ENCODE results near the gene MATK. TPM values are rescaled to one million over a fixed set of nuclear protein-coding genes. Genes with fewer than 3 reads are reported as not detected.

MATK gene
- polyA plus RNA-seq, 1 donor from 2014 or later = 2.6 TPM

DNA sequence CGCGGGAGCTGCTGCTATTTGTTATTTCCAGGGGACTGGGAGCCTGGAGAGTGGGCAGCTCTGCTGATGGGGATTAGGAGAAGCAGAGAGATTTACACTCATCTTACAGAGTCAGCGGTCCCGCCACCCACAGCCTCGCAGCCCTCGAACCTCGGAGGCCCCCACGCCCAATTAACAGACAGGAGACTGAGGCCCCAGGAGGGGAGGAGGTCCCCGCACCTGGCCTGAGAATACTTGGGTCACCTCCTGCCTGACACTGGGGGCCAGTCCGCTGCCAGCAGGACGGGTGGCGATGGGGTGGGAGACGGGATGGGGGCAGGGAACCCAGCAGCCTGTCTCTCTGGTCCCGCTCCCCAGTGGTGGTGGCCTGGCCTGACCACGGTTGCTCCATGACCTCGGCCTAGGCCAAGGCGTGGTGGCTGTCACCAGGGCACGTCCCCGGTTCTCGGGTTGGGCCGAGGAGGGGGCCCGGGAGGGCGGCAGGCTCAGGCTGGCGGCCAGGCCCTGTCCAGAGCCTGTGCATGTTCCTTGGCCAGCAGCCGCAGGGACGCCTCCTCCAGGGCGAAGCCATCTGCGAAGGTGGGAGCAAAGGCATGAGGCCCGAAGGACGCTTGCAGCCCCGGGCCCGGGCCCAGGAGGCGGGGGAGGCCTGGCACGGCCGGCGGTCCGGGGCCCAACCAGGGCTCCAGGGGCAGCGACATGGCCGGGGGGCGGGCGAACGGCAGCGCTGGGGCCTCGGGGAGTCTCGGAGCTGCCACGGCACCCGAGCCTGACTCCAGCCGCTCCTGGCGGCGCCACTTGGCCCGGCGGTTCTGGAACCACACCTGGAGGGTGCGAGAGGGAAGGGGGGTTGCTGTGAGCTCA lies 15.8 kb downstream of the MATK start:
- TF ChIP-seq SMC3 (conservative IDR thresholded peaks at IDR 0.05; ENCODE audit: poor library complexity) (no peak), POLR2AphosphoS5 (IDR thresholded peaks at IDR 0.05) (no peak), TAF1 (IDR thresholded peaks at IDR 0.05; ENCODE audit: low read depth) (no peak), EZH2 (IDR thresholded peaks at IDR 0.05; ENCODE audit: borderline replicate concordance, insufficient read depth, low read length, poor library complexity, severe bottlenecking) (no peak), RAD21 (conservative IDR thresholded peaks at IDR 0.05) (no peak), MXI1 (conservative IDR thresholded peaks at IDR 0.05; ENCODE audit: poor library complexity, severe bottlenecking) (no peak), EP300 (conservative IDR thresholded peaks at IDR 0.05; ENCODE audit: poor library complexity, severe bottlenecking) (no peak)
- TF ChIP-seq, protein P1, sequence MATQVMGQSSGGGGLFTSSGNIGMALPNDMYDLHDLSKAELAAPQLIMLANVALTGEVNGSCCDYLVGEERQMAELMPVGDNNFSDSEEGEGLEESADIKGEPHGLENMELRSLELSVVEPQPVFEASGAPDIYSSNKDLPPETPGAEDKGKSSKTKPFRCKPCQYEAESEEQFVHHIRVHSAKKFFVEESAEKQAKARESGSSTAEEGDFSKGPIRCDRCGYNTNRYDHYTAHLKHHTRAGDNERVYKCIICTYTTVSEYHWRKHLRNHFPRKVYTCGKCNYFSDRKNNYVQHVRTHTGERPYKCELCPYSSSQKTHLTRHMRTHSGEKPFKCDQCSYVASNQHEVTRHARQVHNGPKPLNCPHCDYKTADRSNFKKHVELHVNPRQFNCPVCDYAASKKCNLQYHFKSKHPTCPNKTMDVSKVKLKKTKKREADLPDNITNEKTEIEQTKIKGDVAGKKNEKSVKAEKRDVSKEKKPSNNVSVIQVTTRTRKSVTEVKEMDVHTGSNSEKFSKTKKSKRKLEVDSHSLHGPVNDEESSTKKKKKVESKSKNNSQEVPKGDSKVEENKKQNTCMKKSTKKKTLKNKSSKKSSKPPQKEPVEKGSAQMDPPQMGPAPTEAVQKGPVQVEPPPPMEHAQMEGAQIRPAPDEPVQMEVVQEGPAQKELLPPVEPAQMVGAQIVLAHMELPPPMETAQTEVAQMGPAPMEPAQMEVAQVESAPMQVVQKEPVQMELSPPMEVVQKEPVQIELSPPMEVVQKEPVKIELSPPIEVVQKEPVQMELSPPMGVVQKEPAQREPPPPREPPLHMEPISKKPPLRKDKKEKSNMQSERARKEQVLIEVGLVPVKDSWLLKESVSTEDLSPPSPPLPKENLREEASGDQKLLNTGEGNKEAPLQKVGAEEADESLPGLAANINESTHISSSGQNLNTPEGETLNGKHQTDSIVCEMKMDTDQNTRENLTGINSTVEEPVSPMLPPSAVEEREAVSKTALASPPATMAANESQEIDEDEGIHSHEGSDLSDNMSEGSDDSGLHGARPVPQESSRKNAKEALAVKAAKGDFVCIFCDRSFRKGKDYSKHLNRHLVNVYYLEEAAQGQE (IDR thresholded peaks at IDR 0.05; ENCODE audit: borderline replicate concordance) = no peak
- TF ChIP-seq, protein P2, sequence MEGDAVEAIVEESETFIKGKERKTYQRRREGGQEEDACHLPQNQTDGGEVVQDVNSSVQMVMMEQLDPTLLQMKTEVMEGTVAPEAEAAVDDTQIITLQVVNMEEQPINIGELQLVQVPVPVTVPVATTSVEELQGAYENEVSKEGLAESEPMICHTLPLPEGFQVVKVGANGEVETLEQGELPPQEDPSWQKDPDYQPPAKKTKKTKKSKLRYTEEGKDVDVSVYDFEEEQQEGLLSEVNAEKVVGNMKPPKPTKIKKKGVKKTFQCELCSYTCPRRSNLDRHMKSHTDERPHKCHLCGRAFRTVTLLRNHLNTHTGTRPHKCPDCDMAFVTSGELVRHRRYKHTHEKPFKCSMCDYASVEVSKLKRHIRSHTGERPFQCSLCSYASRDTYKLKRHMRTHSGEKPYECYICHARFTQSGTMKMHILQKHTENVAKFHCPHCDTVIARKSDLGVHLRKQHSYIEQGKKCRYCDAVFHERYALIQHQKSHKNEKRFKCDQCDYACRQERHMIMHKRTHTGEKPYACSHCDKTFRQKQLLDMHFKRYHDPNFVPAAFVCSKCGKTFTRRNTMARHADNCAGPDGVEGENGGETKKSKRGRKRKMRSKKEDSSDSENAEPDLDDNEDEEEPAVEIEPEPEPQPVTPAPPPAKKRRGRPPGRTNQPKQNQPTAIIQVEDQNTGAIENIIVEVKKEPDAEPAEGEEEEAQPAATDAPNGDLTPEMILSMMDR (IDR thresholded peaks at IDR 0.05; ENCODE audit: poor library complexity, severe bottlenecking) = no peak
- no peak overlapping the region for H3K27ac ChIP-seq (ENCODE audit: low read length)
- no peaks in the 10 kb centered on the region for H3K9me2 ChIP-seq (ENCODE audit: insufficient read depth, low read length)
- H3K27me3 ChIP-seq (ENCODE audit: insufficient read depth, low read depth, low read length) = no peaks in the 10 kb centered on the region
- no peak overlapping the region for H3K4me2 ChIP-seq (ENCODE audit: low read length)
- no peak overlapping the region for H3K4me3 ChIP-seq (ENCODE audit: low read length)
- no peaks in the 10 kb centered on the region for H3K9me3 ChIP-seq (ENCODE audit: low read length)
- no peaks in the 10 kb centered on the region for H3F3A ChIP-seq (ENCODE audit: insufficient read depth, low read length, poor library complexity, severe bottlenecking)
- H2AFZ ChIP-seq (ENCODE audit: low read depth, low read length) = no peak overlapping the region
- H3K36me3 ChIP-seq (ENCODE audit: insufficient read depth, low read length) = no peaks in the 10 kb centered on the region
- no peaks in the 10 kb centered on the region for H3K79me2 ChIP-seq (replicated peaks; ENCODE audit: insufficient read depth, low read length)
- no peak overlapping the region for H3K9ac ChIP-seq (ENCODE audit: low read length)
- no peaks in the 10 kb centered on the region for H4K20me1 ChIP-seq (ENCODE audit: insufficient read depth)

DNA sequence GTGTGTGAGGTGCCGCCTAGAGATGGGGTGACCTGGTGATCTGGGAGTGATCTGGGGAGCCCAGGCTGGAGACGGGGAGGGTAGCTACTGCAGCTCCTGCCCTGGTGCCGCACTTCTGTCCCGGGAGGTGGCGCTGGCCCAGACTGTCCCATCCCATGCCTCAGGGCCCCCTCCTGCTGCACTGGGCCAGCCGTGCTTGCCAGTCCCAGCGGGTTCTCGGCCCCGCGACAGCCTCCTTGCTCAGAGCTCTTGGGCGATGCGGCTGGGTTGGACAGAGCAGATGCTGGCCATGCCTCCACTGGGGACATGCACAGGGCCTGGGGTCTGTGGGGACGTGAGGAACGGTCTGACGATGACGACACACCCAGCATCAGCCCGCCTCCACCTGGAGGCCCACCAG lies 16.7 kb downstream of the MATK start:
- Histone ChIP-seq H3F3A (ENCODE audit: insufficient read depth, low read length, poor library complexity, severe bottlenecking) (no peaks in the 10 kb centered on the region), H3K4me3 (ENCODE audit: low read length) (no peak overlapping the region), H4K20me1 (ENCODE audit: insufficient read depth) (no peaks in the 10 kb centered on the region), H3K4me2 (ENCODE audit: low read length) (no peak overlapping the region), H3K27me3 (ENCODE audit: insufficient read depth, low read depth, low read length) (no peaks in the 10 kb centered on the region), H3K27ac (ENCODE audit: low read length) (no peak overlapping the region), H3K9ac (ENCODE audit: low read length) (no peak overlapping the region), H3K36me3 (ENCODE audit: insufficient read depth, low read length) (no peaks in the 10 kb centered on the region), H3K9me3 (ENCODE audit: low read length) (no peaks in the 10 kb centered on the region), H3K79me2 (replicated peaks; ENCODE audit: insufficient read depth, low read length) (no peaks in the 10 kb centered on the region), H2AFZ (ENCODE audit: low read depth, low read length) (no peak overlapping the region), H3K9me2 (ENCODE audit: insufficient read depth, low read length) (no peaks in the 10 kb centered on the region)
- TF ChIP-seq, protein P2 (IDR thresholded peaks at IDR 0.05; ENCODE audit: poor library complexity, severe bottlenecking) = no peak
- no peak for TF ChIP-seq RAD21 (conservative IDR thresholded peaks at IDR 0.05)

Data from neural cell (in vitro differentiated cells).